Astrocyte (in vitro differentiated cells and primary cell): ENCODE results near the gene ZCCHC12. TPM values are rescaled to one million over a fixed set of nuclear protein-coding genes. Genes with fewer than 3 reads are reported as not detected.
"Not testable (repeated sequence)": the region's sequence is repeated elsewhere in the genome, so short reads cannot be mapped to it uniquely, and the experiment has no call there.

Experiments used
- DNase-seq: peaks from one replicate; pipeline ENCODE4 v3.0.0-alpha.2; 2010; ENCODE audit warnings: low read depth
- FAIRE-seq: peaks from 2 replicates; lab custom pipeline; 2011; peaks lifted over from hg19 to GRCh38; lab: Jason Lieb, UNC
- H2AFZ ChIP-seq: 2 replicates; pipeline ENCODE4 v1.6.0; 2012; ENCODE audit warnings: low read depth, low read length, inconsistent platforms
- H3K27ac ChIP-seq: 2 replicates; pipeline ENCODE4 v1.5.1; 2011; ENCODE audit warnings: low read depth, low read length, inconsistent platforms
- H3K27me3 ChIP-seq: 2 replicates; pipeline ENCODE4 v1.6.0; 2011; ENCODE audit warnings: low read length, inconsistent platforms; ENCODE audit not compliant: insufficient read depth
- H3K36me3 ChIP-seq: 2 replicates; pipeline ENCODE4 v1.5.1; 2011; ENCODE audit warnings: low read length, inconsistent platforms; ENCODE audit not compliant: insufficient read depth
- H3K4me1 ChIP-seq: 2 replicates; pipeline ENCODE4 v1.5.1; 2011; ENCODE audit warnings: low read length, inconsistent platforms; ENCODE audit not compliant: insufficient read depth
- H3K4me2 ChIP-seq: 2 replicates; pipeline ENCODE4 v1.6.0; 2012; ENCODE audit warnings: low read length, inconsistent platforms
- H3K4me3 ChIP-seq: 2 replicates; pipeline ENCODE4 v1.5.1; 2011; ENCODE audit warnings: low read depth, mild to moderate bottlenecking, low read length, inconsistent platforms; ENCODE audit not compliant: insufficient read depth
- H3K79me2 ChIP-seq: 2 replicates; pipeline ENCODE4 v1.6.0; 2012; ENCODE audit warnings: mild to moderate bottlenecking, low read length, inconsistent platforms; ENCODE audit not compliant: insufficient read depth
- H3K9ac ChIP-seq: 2 replicates; pipeline ENCODE4 v1.6.0; 2012; ENCODE audit warnings: mild to moderate bottlenecking, low read length, inconsistent platforms
- H3K9me3 ChIP-seq: 2 replicates; pipeline ENCODE4 v1.5.1; 2012; ENCODE audit warnings: low read depth, mild to moderate bottlenecking, low read length, inconsistent platforms; ENCODE audit not compliant: insufficient read depth
- H4K20me1 ChIP-seq: 2 replicates; pipeline ENCODE4 v1.6.0; 2012; ENCODE audit warnings: low read length, inconsistent platforms; ENCODE audit not compliant: insufficient read depth
- H3K27ac Mint-ChIP-seq: one replicate; pipeline ENCODE4 v1.8.0; 2021; ENCODE audit warnings: mild to moderate bottlenecking, mixed read lengths; ENCODE audit not compliant: unreplicated experiment
- H3K27me3 Mint-ChIP-seq: one replicate; pipeline ENCODE4 v1.8.0; 2021; ENCODE audit warnings: low read depth, mixed read lengths; ENCODE audit not compliant: unreplicated experiment
- H3K36me3 Mint-ChIP-seq: one replicate; pipeline ENCODE4 v1.8.0; 2021; ENCODE audit warnings: low read depth, mixed read lengths; ENCODE audit not compliant: unreplicated experiment
- H3K4me1 Mint-ChIP-seq: one replicate; pipeline ENCODE4 v1.8.0; 2021; ENCODE audit warnings: low read depth, mixed read lengths; ENCODE audit not compliant: unreplicated experiment
- H3K4me3 Mint-ChIP-seq: one replicate; pipeline ENCODE4 v1.8.0; 2021; ENCODE audit warnings: mild to moderate bottlenecking, moderate library complexity, mixed read lengths; ENCODE audit not compliant: unreplicated experiment
- H3K9me3 Mint-ChIP-seq: one replicate; pipeline ENCODE4 v1.8.0; 2021; ENCODE audit warnings: mild to moderate bottlenecking, mixed read lengths; ENCODE audit not compliant: unreplicated experiment
- EZH2 ChIP-seq: IDR thresholded peaks from 2 replicates; pipeline ENCODE4 v1.6.1; 2012; ENCODE audit warnings: mild to moderate bottlenecking, low read length, inconsistent platforms; ENCODE audit not compliant: insufficient read depth
- total RNA-seq: library from RNA; stranded (reverse); gene quantifications from 2 replicates; pipeline ENCODE4 v1.2.1, GENCODE V29; 2021
- TF ChIP-seq, protein P1 (sequence below): IDR thresholded peaks from 2 replicates; pipeline ENCODE4 v1.5.1; 2011; ENCODE audit warnings: low read depth, mild to moderate bottlenecking, inconsistent platforms, low read length, moderate library complexity; ENCODE audit not compliant: insufficient read depth

The ZCCHC12 gene
- total RNA-seq, 1 donor from 2014 or later: 0.16 TPM

DNA sequence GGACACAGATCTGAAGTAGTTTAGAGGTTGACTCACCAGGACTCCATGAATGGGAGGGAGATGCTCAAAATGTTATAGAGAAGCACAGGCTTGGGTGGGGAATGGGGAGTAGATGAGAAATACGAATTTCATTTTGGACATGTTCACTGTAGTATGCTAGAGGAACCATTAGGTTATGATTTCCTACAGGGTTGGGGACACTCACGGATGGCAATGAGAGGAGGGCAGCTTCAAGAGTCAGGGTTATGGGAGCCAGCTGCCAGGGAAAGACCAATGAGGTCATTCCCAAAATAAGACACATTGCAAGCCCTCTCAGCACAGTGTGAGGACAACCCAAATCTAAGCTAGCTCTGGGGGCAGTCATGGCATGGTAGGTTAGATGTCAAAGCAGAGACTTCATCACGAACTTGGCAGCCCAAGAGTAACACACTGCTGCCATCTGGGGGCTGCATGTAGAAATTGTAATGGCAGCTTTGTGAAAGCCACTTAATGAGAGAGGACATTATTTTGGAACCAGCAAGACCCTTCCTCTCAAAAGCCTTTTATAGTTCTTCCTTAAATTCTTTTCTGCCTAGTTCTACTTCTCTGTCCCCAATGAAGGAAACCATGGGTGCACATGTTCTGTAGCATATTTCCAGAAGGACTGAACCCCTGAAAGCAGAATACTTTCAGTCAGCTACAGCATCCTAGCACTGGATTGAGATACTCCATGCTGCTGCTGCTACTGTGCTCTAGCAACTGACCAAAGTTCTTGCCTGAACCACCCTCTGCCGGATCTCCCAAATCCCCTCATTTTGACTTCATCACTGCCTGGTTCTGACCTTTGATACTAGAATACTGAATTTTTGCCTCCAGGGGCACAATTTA lies 16.2 kb upstream of the ZCCHC12 start:
- H3K4me1 Mint-ChIP-seq: no peaks in the 10 kb centered on the region
- no peaks in the 10 kb centered on the region for H4K20me1 ChIP-seq
- H3K27me3 ChIP-seq: no peaks in the 10 kb centered on the region
- H3K4me3 ChIP-seq: no peak overlapping the region
- no peak overlapping the region for H3K4me3 Mint-ChIP-seq
- H3K4me2 ChIP-seq: no peak overlapping the region
- no peak for TF ChIP-seq EZH2
- TF ChIP-seq, protein P1, sequence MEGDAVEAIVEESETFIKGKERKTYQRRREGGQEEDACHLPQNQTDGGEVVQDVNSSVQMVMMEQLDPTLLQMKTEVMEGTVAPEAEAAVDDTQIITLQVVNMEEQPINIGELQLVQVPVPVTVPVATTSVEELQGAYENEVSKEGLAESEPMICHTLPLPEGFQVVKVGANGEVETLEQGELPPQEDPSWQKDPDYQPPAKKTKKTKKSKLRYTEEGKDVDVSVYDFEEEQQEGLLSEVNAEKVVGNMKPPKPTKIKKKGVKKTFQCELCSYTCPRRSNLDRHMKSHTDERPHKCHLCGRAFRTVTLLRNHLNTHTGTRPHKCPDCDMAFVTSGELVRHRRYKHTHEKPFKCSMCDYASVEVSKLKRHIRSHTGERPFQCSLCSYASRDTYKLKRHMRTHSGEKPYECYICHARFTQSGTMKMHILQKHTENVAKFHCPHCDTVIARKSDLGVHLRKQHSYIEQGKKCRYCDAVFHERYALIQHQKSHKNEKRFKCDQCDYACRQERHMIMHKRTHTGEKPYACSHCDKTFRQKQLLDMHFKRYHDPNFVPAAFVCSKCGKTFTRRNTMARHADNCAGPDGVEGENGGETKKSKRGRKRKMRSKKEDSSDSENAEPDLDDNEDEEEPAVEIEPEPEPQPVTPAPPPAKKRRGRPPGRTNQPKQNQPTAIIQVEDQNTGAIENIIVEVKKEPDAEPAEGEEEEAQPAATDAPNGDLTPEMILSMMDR: peak; percentile 43
- H3K36me3 ChIP-seq: no peaks in the 10 kb centered on the region
- peaks cover 4% of the 10 kb centered on the region for H3K9me3 Mint-ChIP-seq
- no peaks in the 10 kb centered on the region for H3K4me1 ChIP-seq
- no peaks in the 10 kb centered on the region for H3K79me2 ChIP-seq
- H3K27ac Mint-ChIP-seq: no peak overlapping the region
- no peak overlapping the region for H3K27ac ChIP-seq
- H3K27me3 Mint-ChIP-seq: no peaks in the 10 kb centered on the region
- H2AFZ ChIP-seq: no peak overlapping the region
- FAIRE-seq (peak; percentile 99), DNase-seq (peak; percentile 18)
- H3K9me3 ChIP-seq: no peaks in the 10 kb centered on the region
- no peak overlapping the region for H3K9ac ChIP-seq
- no peaks in the 10 kb centered on the region for H3K36me3 Mint-ChIP-seq

DNA sequence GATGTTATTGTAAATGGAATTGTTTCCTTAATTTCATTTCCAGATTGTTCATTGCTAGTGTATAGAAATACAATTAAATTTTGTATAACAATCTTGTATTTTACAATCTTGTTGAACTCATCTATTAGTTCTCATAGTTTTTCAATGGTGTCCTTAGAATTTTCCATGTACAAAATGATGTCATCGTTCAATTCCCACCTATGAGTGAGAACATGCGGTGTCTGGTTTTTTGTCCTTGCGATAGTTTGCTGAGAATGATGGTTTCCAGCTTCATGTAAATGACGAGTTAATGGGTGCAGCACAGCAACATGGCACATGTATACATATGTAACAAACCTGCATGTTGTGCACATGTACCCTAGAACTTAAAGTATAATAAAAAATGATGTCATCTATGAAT lies 6.4 kb upstream of the ZCCHC12 start:
- H3K4me2 ChIP-seq, H3K27me3 ChIP-seq, H3K27ac Mint-ChIP-seq, H3K9me3 ChIP-seq, H2AFZ ChIP-seq, H3K9me3 Mint-ChIP-seq, H3K36me3 ChIP-seq, H3K79me2 ChIP-seq, H4K20me1 ChIP-seq, H3K4me1 Mint-ChIP-seq, H3K9ac ChIP-seq, H3K36me3 Mint-ChIP-seq, H3K4me3 Mint-ChIP-seq, H3K4me3 ChIP-seq, DNase-seq, H3K27me3 Mint-ChIP-seq, H3K27ac ChIP-seq, FAIRE-seq, H3K4me1 ChIP-seq: not testable (repeated sequence)

DNA sequence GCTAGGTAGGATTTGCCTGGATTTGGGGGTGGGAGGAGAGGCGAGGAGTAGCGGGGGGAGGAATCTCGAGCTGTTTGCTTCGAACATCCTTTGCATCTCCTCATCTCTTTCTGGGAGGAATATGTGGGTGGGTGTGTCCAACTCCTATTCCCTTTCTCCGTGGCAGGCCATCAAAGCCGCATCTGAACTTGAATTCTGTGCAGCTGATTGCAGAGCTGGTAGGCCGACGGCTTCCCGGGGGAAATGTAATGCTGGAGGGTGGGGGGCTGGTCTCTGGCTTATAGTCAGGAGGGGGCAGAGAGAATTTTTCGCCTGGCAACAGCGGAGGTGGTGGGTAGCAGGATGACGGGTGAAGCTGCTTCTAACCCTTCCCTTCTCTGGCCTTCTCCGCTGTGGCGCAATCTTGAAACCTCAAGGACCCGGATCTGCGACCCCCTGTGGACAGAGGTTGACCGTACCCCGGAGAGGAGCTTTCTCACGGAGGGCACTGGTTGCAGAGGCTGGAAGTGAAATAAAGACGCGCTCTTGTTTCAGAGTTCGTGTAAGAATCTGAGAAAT lies 628 bp downstream of the ZCCHC12 start:
- H3K4me1 Mint-ChIP-seq: no peaks in the 10 kb centered on the region
- DNase-seq (no peak), FAIRE-seq (no peak)
- peaks cover 56% of the 10 kb centered on the region for H3K27me3 Mint-ChIP-seq
- H3K27ac Mint-ChIP-seq: no peak overlapping the region
- H3K4me3 ChIP-seq: peak overlapping the region; percentile 37
- H3K9me3 ChIP-seq: no peaks in the 10 kb centered on the region
- no peaks in the 10 kb centered on the region for H3K36me3 ChIP-seq
- no peak for TF ChIP-seq EZH2
- TF ChIP-seq, protein P1: no peak
- H3K9ac ChIP-seq: no peak overlapping the region
- peak overlapping the region; percentile 54 for H3K4me3 Mint-ChIP-seq
- peaks cover 5% of the 10 kb centered on the region for H3K4me1 ChIP-seq
- H2AFZ ChIP-seq: peak overlapping the region; percentile 56
- H4K20me1 ChIP-seq: no peaks in the 10 kb centered on the region
- peak overlapping the region; percentile 84 for H3K4me2 ChIP-seq
- no peaks in the 10 kb centered on the region for H3K36me3 Mint-ChIP-seq
- peaks cover 7% of the 10 kb centered on the region for H3K9me3 Mint-ChIP-seq
- no peaks in the 10 kb centered on the region for H3K79me2 ChIP-seq
- no peak overlapping the region for H3K27ac ChIP-seq
- H3K27me3 ChIP-seq: peaks cover 22% of the 10 kb centered on the region
